Immature natural killer cell (primary cell): ENCODE results near the gene RNF224. TPM values are rescaled to one million over a fixed set of nuclear protein-coding genes. Genes with fewer than 3 reads are reported as not detected.
"Not testable (repeated sequence)": the region's sequence is repeated elsewhere in the genome, so short reads cannot be mapped to it uniquely, and the experiment has no call there.

Experiments
- DNase-seq, 3 donors: peaks; one replicate each; pipeline ENCODE4 v3.0.0; 2022; ENCODE audit warnings: mixed read lengths in 1 of 3
- H3K27ac Mint-ChIP-seq, 6 donors: one replicate each; pipeline ENCODE4 v1.8.0; 2020; ENCODE audit warnings: mixed read lengths in 6 of 6, mild to moderate bottlenecking in 5 of 6, inconsistent platforms in 4 of 6, moderate library complexity in 3 of 6
- H3K27me3 Mint-ChIP-seq, 3 donors: one replicate each; pipeline ENCODE4 v1.8.0; 2020 to 2021; ENCODE audit warnings: low read depth in 3 of 3, mild to moderate bottlenecking in 3 of 3, mixed read lengths in 3 of 3, moderate library complexity in 3 of 3, inconsistent platforms in 1 of 3
- H3K36me3 Mint-ChIP-seq, 3 donors: one replicate each; pipeline ENCODE4 v1.8.0; 2020; ENCODE audit warnings: mixed read lengths in 3 of 3, inconsistent platforms in 2 of 3, mild to moderate bottlenecking in 2 of 3
- H3K4me1 Mint-ChIP-seq, 2 donors: one replicate each; pipeline ENCODE4 v1.8.0; 2020; ENCODE audit warnings: inconsistent platforms in 2 of 2, mild to moderate bottlenecking in 2 of 2, mixed read lengths in 2 of 2, moderate library complexity in 1 of 2
- H3K4me3 Mint-ChIP-seq, 5 donors: one replicate each; pipeline ENCODE4 v1.8.0; 2020; ENCODE audit warnings: mild to moderate bottlenecking in 5 of 5, mixed read lengths in 5 of 5, inconsistent platforms in 3 of 5, moderate library complexity in 3 of 5
- H3K9me3 Mint-ChIP-seq, 6 donors: one replicate each; pipeline ENCODE4 v1.8.0; 2020; ENCODE audit warnings: mild to moderate bottlenecking in 6 of 6, mixed read lengths in 6 of 6, inconsistent platforms in 4 of 6, moderate library complexity in 3 of 6
- polyA plus RNA-seq, 3 donors: library from polyadenylated mRNA; unstranded; fragments of 300-500 nt; fragmentation: Illumina TruSeq; gene quantifications; one replicate each; pipeline ENCODE4 v1.2.3, GENCODE V29; 2021

Gene RNF224
- polyA plus RNA-seq, 3 donors from 2014 or later, result not detected

DNA sequence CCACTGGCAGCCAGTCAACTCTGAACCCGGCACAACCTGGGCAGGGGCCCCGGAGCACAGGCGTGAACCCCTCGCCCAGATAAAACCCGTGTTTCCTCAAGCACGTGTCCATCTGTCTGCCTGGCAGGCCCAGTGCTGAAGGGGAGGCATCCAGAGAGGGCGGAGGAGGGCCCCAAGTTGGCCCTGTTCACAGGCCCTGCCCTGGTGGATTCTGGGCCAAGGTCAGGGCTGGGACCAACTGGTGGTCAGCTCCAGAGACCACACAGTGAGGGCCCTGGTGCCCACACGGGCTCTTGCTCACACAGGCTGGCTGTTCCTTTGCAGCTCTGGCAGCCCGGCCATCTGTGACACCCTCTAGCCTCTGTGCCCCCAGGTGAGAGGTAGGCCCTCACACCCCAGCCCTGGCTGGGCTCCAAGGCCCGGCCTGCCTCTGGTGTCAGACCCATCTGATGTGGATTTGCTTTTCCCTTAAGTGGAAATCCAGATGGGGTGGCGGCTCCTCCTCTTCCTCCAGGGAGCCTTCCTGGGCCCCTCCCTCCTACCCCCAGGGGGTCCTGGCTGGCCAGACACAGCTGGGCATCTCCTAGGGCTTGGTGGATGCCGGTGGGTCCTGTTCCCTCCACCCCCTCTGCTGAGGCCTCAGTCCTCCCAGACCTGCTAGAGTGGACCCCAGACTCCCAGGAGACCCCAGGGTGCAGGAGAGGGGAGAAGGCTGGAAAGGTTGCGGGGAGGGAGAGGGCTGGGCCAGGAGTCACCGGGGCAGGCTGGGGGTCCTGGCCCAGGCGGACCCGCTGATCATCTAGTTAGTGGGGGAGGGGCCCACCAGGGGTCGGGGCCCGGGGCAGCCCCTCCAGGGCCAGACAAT is 23.3 kb downstream of the RNF224 start:
- H3K27ac Mint-ChIP-seq, result no peak overlapping the region
- peaks cover 0 to 5% (median 3%) of the 10 kb centered on the region in 3 donors for H3K27me3 Mint-ChIP-seq
- no peaks in the 10 kb centered on the region for H3K36me3 Mint-ChIP-seq
- H3K4me1 Mint-ChIP-seq, result peaks cover 4% of the 10 kb centered on the region in 2 donors
- no peak overlapping the region for H3K4me3 Mint-ChIP-seq
- DNase-seq, result no peak
- peaks cover 0 to 2% (median 0%) of the 10 kb centered on the region in 6 donors for H3K9me3 Mint-ChIP-seq

- no peak for DNase-seq
Measured at GRCh38 chr9:137251194-137251461, 23.8 kb downstream of the RNF224 start, which contains the start of gene STPG3. TSS of gene STPG3 (plus strand) at chr9:137251286. CDS start at chr9:137251287, 1 bp downstream.

GRCh38 chr9:137251490-137252268 is 24.4 kb downstream of the RNF224 start:
- no peak overlapping the region for H3K27ac Mint-ChIP-seq
- peaks cover 14% of the 10 kb centered on the region in 2 donors for H3K4me1 Mint-ChIP-seq
- no peak overlapping the region for H3K4me3 Mint-ChIP-seq
- no peaks in the 10 kb centered on the region for H3K36me3 Mint-ChIP-seq
- DNase-seq, result no peak
- peaks cover 0 to 5% (median 3%) of the 10 kb centered on the region in 3 donors for H3K27me3 Mint-ChIP-seq
- H3K9me3 Mint-ChIP-seq, result peaks cover 0 to 2% (median 0%) of the 10 kb centered on the region in 6 donors

More at GRCh38 chr9:137251194-137251461, 23.8 kb downstream of the RNF224 start, which contains the start of gene STPG3:
- H3K36me3 Mint-ChIP-seq, result no peaks in the 10 kb centered on the region
- peaks cover 9% of the 10 kb centered on the region in 2 donors for H3K4me1 Mint-ChIP-seq
- peaks cover 0 to 2% (median 0%) of the 10 kb centered on the region in 6 donors for H3K9me3 Mint-ChIP-seq
- no peak within 1 kb of the TSS for H3K4me3 Mint-ChIP-seq
- H3K27me3 Mint-ChIP-seq, result peaks cover 0 to 5% (median 3%) of the 10 kb centered on the region in 3 donors
- H3K27ac Mint-ChIP-seq, result no peak within 1 kb of the TSS

DNA sequence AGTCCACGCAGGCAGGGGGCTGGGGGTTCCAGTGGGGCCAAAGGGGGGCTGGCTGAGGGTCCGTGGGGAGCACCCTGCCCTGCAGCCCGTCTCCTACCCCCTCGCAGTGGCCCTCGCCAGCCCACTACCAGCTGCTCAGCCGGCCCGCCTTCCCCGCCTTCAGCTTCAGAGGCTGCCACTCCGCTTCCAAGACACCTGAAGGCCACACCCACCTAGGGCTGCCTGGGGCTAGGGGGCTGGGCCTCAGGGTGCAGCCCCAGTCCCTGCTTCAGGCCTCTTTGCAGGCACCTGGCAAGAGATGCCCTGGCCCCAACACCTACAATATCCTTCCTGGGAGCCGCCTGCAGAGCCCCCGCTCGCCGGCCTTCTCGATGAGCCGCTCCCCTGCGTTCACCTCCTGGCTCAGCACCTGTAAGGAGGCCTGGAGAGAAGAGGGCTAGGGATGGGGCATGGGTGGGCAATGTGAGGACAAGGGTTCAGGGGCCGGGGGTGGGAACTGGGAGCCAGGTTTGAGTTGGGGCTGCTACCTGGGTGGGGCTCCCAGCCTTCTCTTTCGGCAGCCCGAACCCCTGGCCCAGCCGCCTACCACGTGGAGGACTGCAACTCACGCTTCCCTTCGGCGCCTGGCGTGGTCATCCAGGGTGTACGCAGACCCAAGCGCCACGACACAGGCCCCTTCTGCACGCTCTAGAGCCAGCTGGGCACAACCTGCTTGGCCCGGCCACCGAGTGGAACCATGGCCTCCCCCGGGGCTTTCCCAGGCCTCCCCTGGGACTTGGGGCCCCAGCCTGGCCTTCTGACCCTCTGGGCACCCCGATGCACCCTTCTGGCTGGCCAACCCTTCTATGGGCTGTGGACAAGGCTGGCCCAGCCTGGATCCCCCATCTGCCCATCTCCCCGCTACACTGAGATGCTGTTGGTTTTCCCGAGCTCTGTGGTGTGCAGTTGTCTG is 25.5 kb downstream of the RNF224 start:
- Mint-ChIP-seq H3K27me3 (peaks cover 0 to 4% (median 3%) of the 10 kb centered on the region in 3 donors), H3K27ac (no peak overlapping the region), H3K36me3 (no peaks in the 10 kb centered on the region), H3K9me3 (peaks cover 0 to 2% (median 0%) of the 10 kb centered on the region in 6 donors), H3K4me1 (peaks cover 15 to 20% of the 10 kb centered on the region in 2 donors), H3K4me3 (peak overlapping the region in 1 of 5 donors; percentile 12)
- no peak for DNase-seq

DNA sequence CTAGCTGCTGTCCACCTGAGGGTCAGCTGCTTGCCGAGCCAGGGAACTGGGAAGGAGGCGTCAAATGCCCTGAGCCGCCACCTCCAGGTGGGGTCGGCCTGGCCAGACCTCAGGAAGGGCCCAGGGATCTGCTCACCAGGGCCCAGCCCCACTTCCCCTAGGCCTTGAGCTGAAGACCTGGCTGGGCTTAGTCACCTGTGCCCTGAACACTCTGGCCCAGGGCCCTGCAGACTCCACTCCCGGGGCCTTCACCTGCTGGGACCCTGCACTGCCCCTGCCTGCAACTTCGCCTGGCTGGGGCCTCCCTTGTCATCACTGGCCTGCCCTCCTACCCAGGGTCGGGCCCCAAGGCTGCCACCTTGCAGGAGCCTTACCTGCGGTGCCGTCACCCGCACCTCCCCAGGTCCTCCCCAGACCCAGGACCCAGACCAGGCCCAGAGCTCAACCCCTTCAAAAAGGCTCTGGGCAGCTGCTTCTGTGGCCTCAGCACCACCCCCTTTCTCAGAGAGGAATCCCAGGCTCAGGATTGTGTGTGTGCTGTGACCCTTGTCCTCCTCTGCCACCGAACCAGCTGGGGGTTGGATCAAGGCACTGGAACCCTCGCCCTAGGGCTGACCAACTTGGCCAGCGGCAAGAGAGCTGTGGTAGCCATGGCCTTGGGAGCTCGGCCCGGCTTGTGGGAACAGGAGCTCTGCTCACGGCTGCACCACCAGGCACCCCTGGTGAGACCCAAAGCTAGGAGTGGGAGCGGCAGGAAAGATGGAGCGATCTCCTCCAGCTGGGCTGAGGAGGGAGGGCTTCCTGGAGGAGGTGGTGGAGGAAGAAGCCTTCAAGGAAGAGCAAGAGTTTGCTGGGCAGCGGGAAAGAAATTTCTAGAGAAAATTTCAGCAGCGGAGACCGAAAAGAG is 26.7 kb downstream of the RNF224 start:
- Mint-ChIP-seq H3K27ac (peak overlapping the region in 5 of 6 donors; percentile 37 to 83 (median 60)), H3K4me3 (peak overlapping the region; percentile 80 to 86 (median 85)), H3K4me1 (peaks cover 15 to 20% of the 10 kb centered on the region in 2 donors), H3K9me3 (peaks cover 0 to 2% (median 0%) of the 10 kb centered on the region in 6 donors), H3K36me3 (no peaks in the 10 kb centered on the region), H3K27me3 (peaks cover 0 to 4% (median 3%) of the 10 kb centered on the region in 3 donors)
- DNase-seq, result no peak

DNA sequence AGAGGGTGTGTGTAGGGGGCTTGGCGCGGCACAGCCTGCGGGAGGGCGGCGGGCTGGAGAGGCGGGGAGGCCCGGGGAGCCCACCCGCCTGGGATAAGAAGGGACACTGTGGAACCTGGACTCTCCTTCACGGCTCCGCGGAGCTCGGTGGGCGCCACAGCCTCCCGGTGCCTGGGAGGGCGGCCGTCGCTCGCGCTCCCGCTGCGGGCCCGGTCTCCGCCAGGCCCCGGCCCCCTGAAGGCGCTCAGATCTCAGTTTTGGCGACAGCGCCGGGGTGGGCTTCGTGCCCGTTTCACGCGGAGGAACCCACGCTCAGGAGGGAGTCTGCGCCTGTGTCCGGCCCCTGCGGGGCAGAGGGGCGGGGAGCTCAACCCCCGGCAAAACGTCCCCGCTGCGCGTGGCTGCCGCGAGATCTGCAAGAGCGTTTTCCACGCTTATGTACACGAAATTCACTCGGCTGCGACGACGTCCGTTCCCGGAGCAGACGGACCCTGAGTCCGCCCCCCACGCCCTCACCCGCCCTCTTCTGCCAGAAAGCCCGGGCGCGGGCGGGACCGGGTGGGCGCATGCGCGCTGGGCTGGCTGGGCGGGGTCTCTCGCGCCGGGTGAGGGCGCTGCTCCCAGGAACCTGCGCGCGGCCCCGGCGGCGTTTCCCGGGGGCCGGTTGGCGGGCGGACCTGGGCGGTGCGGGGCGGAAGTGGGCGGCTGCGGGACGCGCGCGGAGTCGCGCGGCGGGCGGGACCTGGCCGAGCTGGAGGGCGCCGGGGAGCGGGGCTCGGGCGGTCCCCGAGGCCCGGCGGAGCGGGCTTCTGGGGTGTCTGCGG is 27.5 kb downstream of the RNF224 start, which contains the start of gene NELFB:
NELFB (plus strand) TSS at position 704 of the 824 bp plus-strand sequence.
- Mint-ChIP-seq H3K4me1 (peaks cover 15 to 20% of the 10 kb centered on the region in 2 donors), H3K4me3 (peak within 1 kb of the TSS; percentile 83 to 92 (median 88)), H3K27me3 (peaks cover 0 to 4% (median 3%) of the 10 kb centered on the region in 3 donors), H3K9me3 (peaks cover 0 to 2% (median 0%) of the 10 kb centered on the region in 6 donors), H3K27ac (peak within 1 kb of the TSS in 5 of 6 donors; percentile 65 to 84 (median 82)), H3K36me3 (peaks cover 0 to 3% (median 0%) of the 10 kb centered on the region in 3 donors)
- DNase-seq, result peak; percentile 97 to 98 (median 97)

DNA sequence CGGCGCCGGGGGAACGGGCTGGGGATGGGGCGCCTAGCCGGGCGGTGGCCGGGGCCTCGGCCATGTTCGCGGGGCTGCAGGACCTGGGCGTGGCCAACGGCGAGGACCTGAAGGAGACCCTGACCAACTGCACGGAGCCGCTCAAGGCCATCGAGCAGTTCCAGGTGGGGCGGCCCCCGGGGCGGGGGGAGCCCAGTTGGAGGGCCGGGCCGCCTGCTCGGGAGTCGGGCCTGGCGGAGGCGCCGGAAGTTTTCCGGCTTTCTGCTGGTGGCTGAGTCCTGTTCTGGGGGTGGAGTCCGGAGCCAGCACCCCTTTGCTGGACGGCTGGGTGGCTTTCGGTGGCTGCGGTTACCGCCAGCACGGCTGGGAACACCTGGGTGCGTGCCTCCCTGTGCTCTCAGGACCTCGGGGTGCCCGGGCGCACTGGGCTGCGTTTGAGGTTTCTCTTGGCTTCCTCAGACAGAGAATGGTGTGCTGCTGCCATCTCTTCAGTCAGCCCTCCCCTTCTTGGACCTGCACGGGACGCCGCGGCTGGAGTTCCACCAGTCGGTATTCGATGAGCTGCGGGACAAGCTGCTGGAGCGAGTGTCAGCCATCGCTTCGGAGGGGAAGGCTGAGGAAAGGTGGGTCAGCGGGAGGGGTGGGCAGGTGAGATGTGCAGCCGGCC is 28.3 kb downstream of the RNF224 start:
- Mint-ChIP-seq H3K36me3 (peaks cover 0 to 3% (median 0%) of the 10 kb centered on the region in 3 donors), H3K27me3 (peaks cover 0 to 5% (median 4%) of the 10 kb centered on the region in 3 donors), H3K4me3 (peak overlapping the region; percentile 83 to 92 (median 88)), H3K9me3 (peaks cover 0 to 2% (median 0%) of the 10 kb centered on the region in 6 donors), H3K4me1 (peaks cover 15 to 20% of the 10 kb centered on the region in 2 donors), H3K27ac (peak overlapping the region in 4 of 6 donors; percentile 65 to 84 (median 74))
- no peak for DNase-seq

GRCh38 chr9:137256362-137256761 is 29.1 kb downstream of the RNF224 start:
- Mint-ChIP-seq H3K9me3 (peaks cover 0 to 2% (median 0%) of the 10 kb centered on the region in 6 donors), H3K36me3 (peaks cover 0 to 3% (median 0%) of the 10 kb centered on the region in 3 donors), H3K4me1 (peaks cover 15 to 20% of the 10 kb centered on the region in 2 donors), H3K27me3 (peaks cover 0 to 5% (median 4%) of the 10 kb centered on the region in 3 donors), H3K4me3 (peak overlapping the region; percentile 83 to 92 (median 88)), H3K27ac (peak overlapping the region in 1 of 6 donors; percentile 66)
- DNase-seq, result no peak

GRCh38 chr9:137256856-137257255 is 29.6 kb downstream of the RNF224 start:
- no peak for DNase-seq
- Mint-ChIP-seq H3K4me3 (peak overlapping the region; percentile 57 to 92 (median 83)), H3K4me1 (peaks cover 15 to 24% of the 10 kb centered on the region in 2 donors), H3K27me3 (peaks cover 0 to 6% (median 4%) of the 10 kb centered on the region in 3 donors), H3K27ac (peak overlapping the region in 2 of 6 donors; percentile 18 to 45), H3K9me3 (peaks cover 0 to 2% (median 0%) of the 10 kb centered on the region in 6 donors), H3K36me3 (peaks cover 0 to 7% (median 0%) of the 10 kb centered on the region in 3 donors)

DNA sequence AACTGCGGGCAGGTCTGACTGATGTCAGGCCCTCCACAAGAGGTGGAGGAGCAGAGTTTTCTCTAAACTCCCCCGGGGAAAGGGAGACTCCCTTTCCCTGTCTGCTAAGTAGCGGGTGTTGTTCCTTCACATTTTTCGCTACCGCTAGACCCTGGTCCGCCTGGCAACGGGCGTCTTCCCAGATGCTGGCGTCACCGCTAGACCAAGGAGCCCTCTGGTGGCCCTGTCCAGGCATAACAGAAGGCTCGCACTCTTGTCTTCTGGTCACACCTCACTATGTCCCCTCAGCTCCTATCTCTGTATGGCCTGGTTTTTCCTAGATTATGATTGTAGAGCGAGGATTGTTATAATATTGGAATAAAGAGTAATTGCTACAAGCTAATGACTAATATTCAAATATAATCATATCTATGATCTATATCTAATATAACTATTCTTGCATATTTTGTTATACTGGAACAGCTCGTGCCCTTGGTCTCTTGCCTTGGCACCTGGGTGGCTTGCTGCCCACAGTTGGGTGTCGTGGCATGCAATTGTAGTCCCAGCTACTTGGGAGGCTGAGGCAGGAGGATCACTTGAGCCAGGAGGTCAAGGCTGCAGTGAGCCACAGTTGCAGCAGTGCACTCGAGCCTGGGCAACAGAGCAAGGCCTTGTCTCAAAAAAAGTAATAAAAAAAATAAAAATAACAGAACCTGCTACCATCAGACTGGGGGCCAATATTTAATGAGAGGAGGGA is 35.0 kb downstream of the RNF224 start:
- not testable (repeated sequence) for H3K36me3 Mint-ChIP-seq, H3K9me3 Mint-ChIP-seq, DNase-seq, H3K4me1 Mint-ChIP-seq, H3K27ac Mint-ChIP-seq, H3K4me3 Mint-ChIP-seq, H3K27me3 Mint-ChIP-seq
